B cell (primary cell): ENCODE measurements around the gene EGF. TPM values are rescaled to one million over a fixed set of nuclear protein-coding genes. Genes with fewer than 3 reads are reported as not detected.
A peak's percentile ranks its signal among the peaks of the same experiment; 100 is the strongest.
"Not testable (repeated sequence)": the region's sequence is repeated elsewhere in the genome, so short reads cannot be mapped to it uniquely, and the experiment has no call there.

Experiments used
- ATAC-seq: fragments of 200-7000 bp; cut with Tn5 transposase; one replicate; pipeline ENCODE4 v1.10.0; 2021; ENCODE audit warnings: low read depth, mild to moderate bottlenecking, moderate number of reproducible peaks, moderate library complexity
- CTCF ChIA-PET: fragments of 350-600 bp; sonication (Branson Sonifier 250); formaldehyde crosslinking; loops from one replicate; lab custom pipeline; 2021; ENCODE audit warnings: antibody characterized with exemption, inconsistent platforms; lab: Charles Lee
- POLR2A ChIA-PET: fragments of 350-600 bp; sonication (Branson Sonifier 250); formaldehyde crosslinking; loops from one replicate; lab custom pipeline; 2021; ENCODE audit warnings: antibody characterized with exemption; lab: Charles Lee
- DNase-seq: peaks from one replicate; pipeline ENCODE4 v3.0.0; 2013
- H2AFZ ChIP-seq: 2 replicates; pipeline ENCODE4 v1.6.1; 2012; ENCODE audit warnings: mild to moderate bottlenecking, low read depth, low read length; ENCODE audit not compliant: insufficient read depth, poor library complexity, severe bottlenecking
- H3K27ac ChIP-seq, 2 donors: 1 replicate in 1 of 2; 2 replicates in 1 of 2; pipeline ENCODE4 v1.5.1; 2012 to 2013; ENCODE audit warnings: low read length in 2 of 2, mild to moderate bottlenecking in 2 of 2, moderate library complexity in 1 of 2
- H3K27me3 ChIP-seq, 4 experiments: fragments of 200-600 bp in 1 of 4; sonication (generic) in 1 of 4; replicated peaks in 1 of 4; 1 replicate in 2 of 4; 2 replicates in 2 of 4; pipeline versions ENCODE4 v1.6.1 to v1.7.0; 2013 to 2016; ENCODE audit warnings: low read length in 3 of 4, mild to moderate bottlenecking in 2 of 4, mixed read lengths in 1 of 4, moderate library complexity in 1 of 4; ENCODE audit not compliant: insufficient read depth in 4 of 4, control insufficient read depth in 3 of 4; ENCODE audit errors: control extremely low read depth in 1 of 4
- H3K36me3 ChIP-seq, 2 experiments: replicated peaks in 1 of 2; 1 replicate in 1 of 2; 2 replicates in 1 of 2; pipeline versions ENCODE4 v1.6.1 to v1.7.1; 2013; ENCODE audit warnings: low read length in 1 of 2; ENCODE audit not compliant: insufficient read depth in 2 of 2, control insufficient read depth in 1 of 2; ENCODE audit errors: control extremely low read depth in 1 of 2, extremely low read depth in 1 of 2
- H3K4me1 ChIP-seq, 2 donors: fragments of 200-600 bp in 1 of 2; sonication (generic) in 1 of 2; 1 replicate in 1 of 2; 2 replicates in 1 of 2; pipeline versions ENCODE4 v1.5.1 to v1.6.1; 2013 to 2017; ENCODE audit warnings: low read length in 2 of 2; ENCODE audit not compliant: control insufficient read depth in 2 of 2, insufficient read depth in 2 of 2
- H3K4me2 ChIP-seq: replicated peaks from 2 replicates; pipeline ENCODE3; 2012; ENCODE audit warnings: mild to moderate bottlenecking, low read depth, low read length; ENCODE audit not compliant: poor library complexity, severe bottlenecking
- H3K4me3 ChIP-seq, 5 experiments: fragments of 200-600 bp in 1 of 5; sonication (generic) in 1 of 5; 1 replicate in 3 of 5; 2 replicates in 2 of 5; pipeline versions ENCODE4 v1.5.1 to v1.7.0; 2011 to 2016; ENCODE audit warnings: low read length in 4 of 5, mild to moderate bottlenecking in 4 of 5, low read depth in 2 of 5, control low read depth in 1 of 5, moderate library complexity in 1 of 5; ENCODE audit not compliant: insufficient read depth in 1 of 5; ENCODE audit errors: control extremely low read depth in 1 of 5, extremely low read depth in 1 of 5
- H3K79me2 ChIP-seq: fragments of 200-600 bp; sonication (generic); one replicate; pipeline ENCODE4 v1.6.0; 2016; ENCODE audit warnings: low read length; ENCODE audit not compliant: control insufficient read depth, insufficient read depth
- H3K9ac ChIP-seq: fragments of 200-600 bp; sonication (generic); 2 replicates; pipeline ENCODE4 v1.6.1; 2017; ENCODE audit warnings: mild to moderate bottlenecking, low read length, moderate library complexity
- H3K9me3 ChIP-seq, 3 donors: one replicate each; pipeline versions ENCODE4 v1.6.1 to v1.7.1; 2013; ENCODE audit warnings: low read length in 2 of 3; ENCODE audit not compliant: control insufficient read depth in 2 of 3, insufficient read depth in 1 of 3; ENCODE audit errors: control extremely low read depth in 1 of 3
- H4K20me1 ChIP-seq: 2 replicates; pipeline ENCODE4 v1.6.0; 2012; ENCODE audit warnings: mild to moderate bottlenecking, low read length; ENCODE audit not compliant: insufficient read depth, control insufficient read depth, poor library complexity, severe bottlenecking
- H3K27ac Mint-ChIP-seq: one replicate; pipeline ENCODE4 v1.8.0; 2021; ENCODE audit warnings: mixed read lengths
- H3K27me3 Mint-ChIP-seq: one replicate; pipeline ENCODE4 v1.8.0; 2021; ENCODE audit warnings: mixed read lengths
- H3K4me1 Mint-ChIP-seq: one replicate; pipeline ENCODE4 v1.8.0; 2021; ENCODE audit warnings: mixed read lengths
- H3K4me3 Mint-ChIP-seq: one replicate; pipeline ENCODE4 v1.8.0; 2021; ENCODE audit warnings: mixed read lengths
- H3K9me3 Mint-ChIP-seq: one replicate; pipeline ENCODE4 v1.8.0; 2022; ENCODE audit warnings: mixed read lengths; ENCODE audit not compliant: insufficient read depth
- WGBS: methylation state at CpG from one replicate; pipeline ENCODE4 v1.1.5; 2013; ENCODE audit warnings: missing lambda C conversion rate; ENCODE audit not compliant: insufficient coverage; 5-methylcytosine and 5-hydroxymethylcytosine counted together
- intact Hi-C: fragments of 100-400 bp; cut with micrococcal nuclease; formaldehyde crosslinking; loops from one replicate; pipeline ENCODE4 v1.10.0; 2022
- polyA plus RNA-seq: library from polyadenylated mRNA; depleted of rRNA; stranded (reverse); fragments of >200 nt; gene quantifications from 2 replicates; pipeline ENCODE4 v1.2.3, GENCODE V29; 2012
- total RNA-seq, 2 donors: library from RNA; stranded (reverse); fragments of 120-200 nt in 1 of 2; gene quantifications; 1 replicate in 1 of 2; 2 replicates in 1 of 2; pipeline versions ENCODE4 v1.2.3 to v1.2.4, GENCODE V29; 2013 to 2022
- TF ChIP-seq, protein P1 (sequence below): fragments of 200-600 bp; IDR thresholded peaks from one replicate; pipeline ENCODE4 v1.8.0; 2022; ENCODE audit warnings: antibody characterized with exemption, mild to moderate bottlenecking

Gene EGF
- total and polyA plus RNA-seq, 2 donors (not counting 1 experiment from before 2014, with no cell fraction given) = not detected

DNA sequence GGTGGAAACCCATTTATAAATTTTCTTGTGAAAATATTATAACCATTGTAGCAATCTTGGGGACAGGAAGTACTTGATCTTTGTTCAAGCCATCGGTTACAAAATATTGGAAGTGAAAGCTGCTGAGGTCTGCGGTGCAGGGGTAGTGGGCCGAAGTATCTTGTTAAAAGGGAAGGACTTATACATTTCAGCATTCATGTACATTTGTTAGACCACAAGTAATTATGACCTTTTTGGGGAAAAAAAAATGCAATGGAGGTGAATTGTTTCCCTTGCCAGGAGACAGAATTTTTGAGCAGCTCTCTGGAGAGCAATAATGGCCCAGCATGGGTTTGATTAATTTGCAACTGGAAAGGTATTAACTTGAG, 121.3 kb downstream of the EGF start:
- Histone ChIP-seq H3K9ac (no peak overlapping the region), H3K4me2 (no peak overlapping the region), H3K4me3 (no peak overlapping the region), H4K20me1 (no peaks in the 10 kb centered on the region), H3K9me3 (no peaks in the 10 kb centered on the region), H3K36me3 (no peaks in the 10 kb centered on the region), H3K27ac (no peak overlapping the region), H3K79me2 (no peaks in the 10 kb centered on the region), H2AFZ (no peak overlapping the region), H3K27me3 (peaks cover 0 to 40% (median 33%) of the 10 kb centered on the region in 4 experiments), H3K4me1 (peaks cover 8 to 14% of the 10 kb centered on the region in 2 donors)
- DNase-seq (peak; percentile 21), ATAC-seq (no peak)
- ChIA-PET CTCF (interaction anchor here (0.9 kb wide), 1 partner anchor 13 kb away, joined by 3 read pairs; no protein-coding TSS in a partner anchor), POLR2A (no interaction called here)
- Mint-ChIP-seq H3K27me3 (peaks cover 65% of the 10 kb centered on the region), H3K9me3 (no peaks in the 10 kb centered on the region), H3K4me1 (peaks cover 6% of the 10 kb centered on the region), H3K27ac (no peak overlapping the region), H3K4me3 (no peak overlapping the region)
- TF ChIP-seq, protein P1, sequence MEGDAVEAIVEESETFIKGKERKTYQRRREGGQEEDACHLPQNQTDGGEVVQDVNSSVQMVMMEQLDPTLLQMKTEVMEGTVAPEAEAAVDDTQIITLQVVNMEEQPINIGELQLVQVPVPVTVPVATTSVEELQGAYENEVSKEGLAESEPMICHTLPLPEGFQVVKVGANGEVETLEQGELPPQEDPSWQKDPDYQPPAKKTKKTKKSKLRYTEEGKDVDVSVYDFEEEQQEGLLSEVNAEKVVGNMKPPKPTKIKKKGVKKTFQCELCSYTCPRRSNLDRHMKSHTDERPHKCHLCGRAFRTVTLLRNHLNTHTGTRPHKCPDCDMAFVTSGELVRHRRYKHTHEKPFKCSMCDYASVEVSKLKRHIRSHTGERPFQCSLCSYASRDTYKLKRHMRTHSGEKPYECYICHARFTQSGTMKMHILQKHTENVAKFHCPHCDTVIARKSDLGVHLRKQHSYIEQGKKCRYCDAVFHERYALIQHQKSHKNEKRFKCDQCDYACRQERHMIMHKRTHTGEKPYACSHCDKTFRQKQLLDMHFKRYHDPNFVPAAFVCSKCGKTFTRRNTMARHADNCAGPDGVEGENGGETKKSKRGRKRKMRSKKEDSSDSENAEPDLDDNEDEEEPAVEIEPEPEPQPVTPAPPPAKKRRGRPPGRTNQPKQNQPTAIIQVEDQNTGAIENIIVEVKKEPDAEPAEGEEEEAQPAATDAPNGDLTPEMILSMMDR = no peak
- intact Hi-C loops = no loop called here
- WGBS = no CpG with 5 or more reads among the region's 3 CpGs

DNA sequence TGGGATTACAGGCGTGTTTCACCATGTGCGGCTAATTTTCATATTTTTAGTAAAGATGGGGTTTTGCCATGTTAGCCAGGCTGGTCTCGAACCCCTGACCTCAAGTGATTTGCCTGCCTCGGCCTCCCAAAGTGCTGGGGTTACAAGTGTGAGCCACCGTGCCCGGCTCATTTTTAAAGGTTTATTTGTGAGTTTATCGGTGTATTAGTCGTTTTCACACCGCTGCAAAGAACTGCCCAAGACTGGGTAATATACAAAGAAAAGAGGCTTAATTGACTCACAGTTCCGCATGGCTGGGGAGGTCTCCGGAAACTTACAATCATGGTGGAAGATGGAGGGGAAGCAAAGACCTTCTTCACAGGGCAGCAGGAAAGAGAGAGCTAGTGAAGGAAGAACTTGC, 126.5 kb downstream of the EGF start:
- peaks cover 0 to 29% (median 17%) of the 10 kb centered on the region in 4 experiments for H3K27me3 ChIP-seq
- H3K4me1 ChIP-seq, ATAC-seq, H4K20me1 ChIP-seq, intact Hi-C loops, H3K9me3 Mint-ChIP-seq, H3K9ac ChIP-seq, DNase-seq, H3K4me3 Mint-ChIP-seq, H3K4me3 ChIP-seq, H3K27ac Mint-ChIP-seq, H3K4me1 Mint-ChIP-seq, H3K79me2 ChIP-seq, POLR2A ChIA-PET, H3K27ac ChIP-seq, H3K4me2 ChIP-seq, H3K36me3 ChIP-seq, H3K9me3 ChIP-seq, H2AFZ ChIP-seq: not testable (repeated sequence)
- CTCF ChIA-PET = interaction anchor here (1.3 to 2.0 kb wide), 2 partner anchors 10 to 478 kb away, joined by 3 to 10 read pairs; no protein-coding TSS in a partner anchor
- H3K27me3 Mint-ChIP-seq = peaks cover 47% of the 10 kb centered on the region
- 89% methylated on average over 3 of the region's 11 CpGs for WGBS
